Caco-2 (cell line): ENCODE data around the gene ZBTB5. TPM values are rescaled to one million over a fixed set of nuclear protein-coding genes. Genes with fewer than 3 reads are reported as not detected.

Experiments used
- BruUV-seq: library from RNA; stranded (reverse); fragments of 400-500 nt; replicated peaks from 2 replicates; lab custom pipeline; 2021; lab: Mats Ljungman, UMichigan
- CTCF ChIA-PET: fragments of 300-600 bp; sonication (Branson Sonifier 250); formaldehyde crosslinking; loops from one replicate; lab custom pipeline; 2022; ENCODE audit warnings: antibody characterized with exemption; lab: Charles Lee
- POLR2A ChIA-PET: fragments of 300-600 bp; sonication (Branson Sonifier 250); formaldehyde crosslinking; loops from one replicate; lab custom pipeline; 2022; ENCODE audit warnings: antibody characterized with exemption; lab: Charles Lee
- DNase-seq, 2 experiments: peaks; one replicate each; pipeline versions ENCODE4 v3.0.0 to v3.0.0-alpha.2; 2020 to 2022
- H3K27me3 ChIP-seq: replicated peaks from 2 replicates; pipeline ENCODE4 v1.6.0; 2011; ENCODE audit warnings: low read length; ENCODE audit not compliant: control insufficient read depth, insufficient read depth
- H3K36me3 ChIP-seq: 2 replicates; pipeline ENCODE4 v1.5.1; 2011; ENCODE audit warnings: low read length; ENCODE audit not compliant: control insufficient read depth, insufficient read depth
- H3K4me1 ChIP-seq: fragments of 250-450 bp; sonication (Bioruptor Pico); 2 replicates; pipeline ENCODE4 v1.5.1; 2020; ENCODE audit warnings: mild to moderate bottlenecking
- H3K4me3 ChIP-seq: 2 replicates; pipeline ENCODE4 v1.5.1; 2011; ENCODE audit warnings: low read depth, mild to moderate bottlenecking, control low read depth, low read length
- H3K9me3 ChIP-seq: fragments of 250-450 bp; sonication (Bioruptor Pico); 2 replicates; pipeline ENCODE4 v1.5.1; 2020; ENCODE audit warnings: mild to moderate bottlenecking, moderate library complexity
- H3K27ac Mint-ChIP-seq: one replicate; pipeline ENCODE4 v1.8.0; 2022; ENCODE audit warnings: mixed read lengths; ENCODE audit not compliant: unreplicated experiment
- H3K27me3 Mint-ChIP-seq: one replicate; pipeline ENCODE4 v1.8.0; 2022; ENCODE audit warnings: mixed read lengths; ENCODE audit not compliant: insufficient read depth, unreplicated experiment
- H3K36me3 Mint-ChIP-seq: one replicate; pipeline ENCODE4 v1.8.0; 2022; ENCODE audit warnings: mild to moderate bottlenecking, mixed read lengths; ENCODE audit not compliant: insufficient read depth, unreplicated experiment
- H3K4me1 Mint-ChIP-seq: one replicate; pipeline ENCODE4 v1.8.0; 2022; ENCODE audit warnings: low read depth, mixed read lengths; ENCODE audit not compliant: unreplicated experiment
- H3K4me3 Mint-ChIP-seq: one replicate; pipeline ENCODE4 v1.8.0; 2022; ENCODE audit warnings: mild to moderate bottlenecking, moderate library complexity, mixed read lengths; ENCODE audit not compliant: unreplicated experiment
- H3K9me3 Mint-ChIP-seq: one replicate; pipeline ENCODE4 v1.8.0; 2022; ENCODE audit warnings: mixed read lengths; ENCODE audit not compliant: unreplicated experiment
- CTCF ChIP-seq, 2 experiments: fragments of 200-600 bp in 1 of 2; IDR thresholded peaks; 1 replicate in 1 of 2; 2 replicates in 1 of 2; pipeline versions ENCODE4 v1.5.1 to v1.8.0; 2011 to 2022; ENCODE audit warnings: antibody characterized with exemption in 1 of 2, control low read depth in 1 of 2, inconsistent platforms in 1 of 2, low read depth in 1 of 2, low read length in 1 of 2, mild to moderate bottlenecking in 1 of 2, moderate library complexity in 1 of 2; ENCODE audit not compliant: insufficient read depth in 1 of 2, severe bottlenecking in 1 of 2, unreplicated experiment in 1 of 2
- intact Hi-C: fragments of 100-400 bp; cut with micrococcal nuclease; formaldehyde crosslinking; loops from one replicate; pipeline ENCODE4 v1.10.0; 2022; ENCODE audit not compliant: unreplicated experiment
- total RNA-seq: library from RNA; stranded (reverse); gene quantifications from 2 replicates; pipeline ENCODE4 v1.2.3, GENCODE V29; 2022

Gene ZBTB5
- total RNA-seq, 1 experiment from 2014 or later: 13.2 TPM

GRCh38 chr9:37466037-37466709, 923 bp upstream of the ZBTB5 start:
- DNase-seq: peak; percentile 84 to 90
- Histone ChIP-seq H3K9me3 (no peaks in the 10 kb centered on the region), H3K4me3 (peak overlapping the region; percentile 49), H3K27me3 (no peaks in the 10 kb centered on the region), H3K4me1 (peaks cover 15% of the 10 kb centered on the region), H3K36me3 (no peaks in the 10 kb centered on the region)
- Mint-ChIP-seq H3K9me3 (no peaks in the 10 kb centered on the region), H3K27me3 (no peaks in the 10 kb centered on the region), H3K27ac (peak overlapping the region; percentile 96), H3K36me3 (peaks cover 25% of the 10 kb centered on the region), H3K4me3 (peak overlapping the region; percentile 95), H3K4me1 (peaks cover 23% of the 10 kb centered on the region)
- intact Hi-C loops: loop anchor here (5.0 kb wide), 2 partner anchors 436 to 581 kb away; partner anchors contain the start of gene SLC25A51
- TF ChIP-seq CTCF (IDR thresholded peaks at IDR 0.05; ENCODE audit: insufficient read depth in 1 of 2, low read depth in 1 of 2, low read length in 1 of 2, severe bottlenecking in 1 of 2, unreplicated experiment in 1 of 2): no peak
- ChIA-PET CTCF (interaction anchor here (1.0 kb wide), 2 partner anchors 16 to 35 kb away, joined by 3 read pairs; no protein-coding TSS in a partner anchor), POLR2A (interaction anchor here (1.0 to 2.5 kb wide), 9 partner anchors 9 to 387 kb away, joined by 3 to 24 read pairs (median 5); partner anchors contain the start of genes GRHPR, POLR1E and TOMM5)
- TSS peak; percentile 99 for BruUV-seq

GRCh38 chr9:37464426-37465248, 613 bp downstream of the ZBTB5 start:
- Histone ChIP-seq H3K36me3 (no peaks in the 10 kb centered on the region), H3K4me1 (peaks cover 12% of the 10 kb centered on the region), H3K27me3 (no peaks in the 10 kb centered on the region), H3K4me3 (peak overlapping the region; percentile 89), H3K9me3 (no peaks in the 10 kb centered on the region)
- Mint-ChIP-seq H3K9me3 (no peaks in the 10 kb centered on the region), H3K4me3 (peak overlapping the region; percentile 95), H3K27me3 (no peaks in the 10 kb centered on the region), H3K4me1 (peaks cover 21% of the 10 kb centered on the region), H3K36me3 (peaks cover 25% of the 10 kb centered on the region), H3K27ac (peak overlapping the region; percentile 96)
- intact Hi-C loops: loop anchor here (2.0 to 5.0 kb wide), 5 partner anchors 20 to 583 kb away; partner anchors contain the start of genes GRHPR, POLR1E and SLC25A51
- no peak for TF ChIP-seq CTCF (IDR thresholded peaks at IDR 0.05; ENCODE audit: insufficient read depth in 1 of 2, low read depth in 1 of 2, low read length in 1 of 2, severe bottlenecking in 1 of 2, unreplicated experiment in 1 of 2)
- DNase-seq: no peak
- TSS peak; percentile 51 for BruUV-seq
- CTCF ChIA-PET: interaction anchor here (1.0 kb wide), 2 partner anchors 17 to 42 kb away, joined by 3 read pairs; partner anchors contain the start of gene GRHPR
- POLR2A ChIA-PET: interaction anchor here (0.7 to 2.5 kb wide), 9 partner anchors 8 to 439 kb away, joined by 3 to 24 read pairs (median 6); partner anchors contain the start of genes GRHPR, POLR1E and ZCCHC7

GRCh38 chr9:37464006-37464405, 1.2 kb downstream of the ZBTB5 start:
- H3K36me3 Mint-ChIP-seq: peaks cover 25% of the 10 kb centered on the region
- intact Hi-C loops: loop anchor here (2.0 kb wide), 3 partner anchors 21 to 49 kb away; partner anchors contain the start of genes GRHPR and POLR1E
- Histone ChIP-seq H3K27me3 (no peaks in the 10 kb centered on the region), H3K4me1 (peaks cover 12% of the 10 kb centered on the region), H3K4me3 (peak overlapping the region; percentile 89), H3K36me3 (no peaks in the 10 kb centered on the region), H3K9me3 (no peaks in the 10 kb centered on the region)
- ChIA-PET POLR2A (no interaction called here), CTCF (no interaction called here)
- no TSS peak for BruUV-seq
- H3K27ac Mint-ChIP-seq: peak overlapping the region; percentile 96
- no peak for TF ChIP-seq CTCF (IDR thresholded peaks at IDR 0.05; ENCODE audit: insufficient read depth in 1 of 2, low read depth in 1 of 2, low read length in 1 of 2, severe bottlenecking in 1 of 2, unreplicated experiment in 1 of 2)
- H3K4me1 Mint-ChIP-seq: peaks cover 21% of the 10 kb centered on the region
- peak overlapping the region; percentile 95 for H3K4me3 Mint-ChIP-seq
- H3K9me3 Mint-ChIP-seq: no peaks in the 10 kb centered on the region
- H3K27me3 Mint-ChIP-seq: no peaks in the 10 kb centered on the region
- no peak for DNase-seq
